HepG2 (cell line): Measurements from ENCODE around the gene NCLN. TPM values are rescaled to one million over a fixed set of nuclear protein-coding genes. Genes with fewer than 3 reads are reported as not detected.

Source experiments
- ATAC-seq: fragments of 200-7000 bp; cut with Tn5 transposase; 3 replicates; pipeline ENCODE4 v1.9.1; 2020; ENCODE audit warnings: mild to moderate bottlenecking, moderate library complexity
- BruUV-seq: library from RNA; stranded (reverse); fragments of 400-500 nt; replicated peaks from 2 replicates; lab custom pipeline; 2021; lab: Mats Ljungman, UMichigan
- CTCF ChIA-PET: fragments of 300-600 bp; formaldehyde crosslinking; extraction: SDS; loops from one replicate; lab custom pipeline; 2021; ENCODE audit warnings: low total read pairs, inconsistent platforms, low intra/inter-chr PET ratio; lab: Yijun Ruan, JAX
- POLR2A ChIA-PET: fragments of 350-600 bp; sonication (Branson Sonifier 250); formaldehyde crosslinking; loops from one replicate; lab custom pipeline; 2020; ENCODE audit warnings: antibody characterized with exemption, inconsistent platforms; lab: Yijun Ruan, JAX
- DNase-seq: peaks from one replicate; pipeline ENCODE4 v3.0.0-alpha.2; 2015; ENCODE audit warnings: low spot score
- FAIRE-seq: peaks from 3 replicates; lab custom pipeline; 2011; peaks lifted over from hg19 to GRCh38; lab: Jason Lieb, UNC
- H2AFZ ChIP-seq: one replicate; pipeline ENCODE4 v1.6.1; 2011; ENCODE audit warnings: low read length, inconsistent platforms
- H3K27ac ChIP-seq: fragments of 300-600 bp; 3 replicates; pipeline ENCODE4 v1.8.0; 2011; ENCODE audit warnings: mixed run types, mild to moderate bottlenecking, mixed read lengths, low read length, inconsistent platforms; ENCODE audit not compliant: insufficient read depth; ENCODE audit errors: extremely low read length
- H3K27me3 ChIP-seq, 2 experiments: fragments of 200-600 bp in 1 of 2; 2 replicates in 1 of 2; 3 replicates in 1 of 2; pipeline versions ENCODE4 v1.6.0 to v1.8.0; 2011; ENCODE audit warnings: low read length in 2 of 2, mild to moderate bottlenecking in 2 of 2, moderate library complexity in 2 of 2, inconsistent platforms in 1 of 2; ENCODE audit not compliant: insufficient read depth in 2 of 2, control insufficient read depth in 1 of 2
- H3K36me3 ChIP-seq, 2 experiments: fragments of 200-600 bp in 1 of 2; replicated peaks in 1 of 2; 2 replicates in 1 of 2; 3 replicates in 1 of 2; pipeline versions ENCODE4 v1.5.1 to v1.8.0; 2011; ENCODE audit warnings: low read length in 2 of 2, inconsistent platforms in 1 of 2; ENCODE audit not compliant: insufficient read depth in 2 of 2, control insufficient read depth in 1 of 2
- H3K4me1 ChIP-seq: 2 replicates; pipeline ENCODE4 v1.5.1; 2012; ENCODE audit warnings: low read length, inconsistent platforms; ENCODE audit not compliant: insufficient read depth
- H3K4me2 ChIP-seq: 2 replicates; pipeline ENCODE4 v1.6.0; 2011; ENCODE audit warnings: low read depth, low read length, inconsistent platforms
- H3K4me3 ChIP-seq, 3 experiments: fragments of 200-600 bp in 1 of 3; sonication (generic), shearing (Covaris generic) in 1 of 3; replicated peaks in 1 of 3; 2 replicates each; pipeline ENCODE4 v1.5.1; 2011 to 2016; ENCODE audit warnings: low read length in 3 of 3, inconsistent platforms in 2 of 3, low read depth in 2 of 3, mild to moderate bottlenecking in 2 of 3, control low read depth in 1 of 3, mixed read lengths in 1 of 3; ENCODE audit not compliant: insufficient read depth in 1 of 3
- H3K79me2 ChIP-seq: one replicate; pipeline ENCODE4 v1.6.1; 2011; ENCODE audit warnings: low read length, inconsistent platforms; ENCODE audit not compliant: insufficient read depth
- H3K9ac ChIP-seq: 2 replicates; pipeline ENCODE4 v1.6.0; 2011; ENCODE audit warnings: mild to moderate bottlenecking, low read depth, low read length, inconsistent platforms; ENCODE audit not compliant: insufficient read depth
- H3K9me3 ChIP-seq: 2 replicates; pipeline ENCODE4 v1.5.1; 2012; ENCODE audit warnings: mild to moderate bottlenecking, low read length
- H4K20me1 ChIP-seq: 2 replicates; pipeline ENCODE4 v1.6.0; 2011; ENCODE audit warnings: inconsistent platforms, mild to moderate bottlenecking, low read length, moderate library complexity; ENCODE audit not compliant: insufficient read depth
- ATRX ChIP-seq: sonication (generic); formaldehyde crosslinking; IDR thresholded peaks from 2 replicates; pipeline ENCODE4 v1.4.0; 2020; ENCODE audit warnings: missing genetic modification reagents, borderline replicate concordance
- HDAC1 ChIP-seq: sonication (generic); formaldehyde crosslinking; IDR thresholded peaks from 2 replicates; pipeline ENCODE4 v1.5.1; 2020; ENCODE audit warnings: mild to moderate bottlenecking, missing genetic modification reagents
- NCOA2 ChIP-seq: sonication (generic); formaldehyde crosslinking; IDR thresholded peaks from 2 replicates; pipeline ENCODE4 v1.8.0; 2022; ENCODE audit warnings: inconsistent platforms
- PITX1 ChIP-seq: sonication (generic); formaldehyde crosslinking; IDR thresholded peaks from 2 replicates; pipeline ENCODE4 v1.5.1; 2020; ENCODE audit warnings: mild to moderate bottlenecking, missing genetic modification reagents
- ZNF24 ChIP-seq: fragments of 450-650 bp; IDR thresholded peaks from 2 replicates; pipeline ENCODE4 v1.6.1; 2017; ENCODE audit warnings: antibody characterized with exemption, mild to moderate bottlenecking
- ZNF264 ChIP-seq: sonication (generic); formaldehyde crosslinking; IDR thresholded peaks from 2 replicates; pipeline ENCODE4 v1.4.0; 2020; ENCODE audit warnings: missing genetic modification reagents
- ZNF530 ChIP-seq: sonication (generic); formaldehyde crosslinking; IDR thresholded peaks from 2 replicates; pipeline ENCODE4 v1.5.0; 2020; ENCODE audit warnings: low read depth, mild to moderate bottlenecking, missing genetic modification reagents
- ZNF883 ChIP-seq: sonication (generic); formaldehyde crosslinking; IDR thresholded peaks from 2 replicates; pipeline ENCODE4 v1.5.1; 2020; ENCODE audit warnings: mild to moderate bottlenecking, missing genetic modification reagents; ENCODE audit errors: not compliant biosample characterization
- in situ Hi-C: cut with HindIII; loops from 2 replicates; pipeline ENCODE4 v1.10.0; 2017; ENCODE audit warnings: low pct_unique_long_range_greater_than_20kb; ENCODE audit not compliant: extremely low pct_ligation_motif_present
- intact Hi-C: fragments of 100-400 bp; cut with micrococcal nuclease; formaldehyde crosslinking; loops from one replicate; pipeline ENCODE4 v1.10.0; 2022; ENCODE audit not compliant: unreplicated experiment
- polyA plus RNA-seq, 8 experiments: library from polyadenylated mRNA; depleted of rRNA in 3 of 8; stranded (reverse) in 7 of 8; unstranded in 1 of 8; fragments of >200 nt; fragmentation: Illumina TruSeq in 4 of 8; extraction: Trizol in 4 of 8; gene quantifications; 2 replicates each; pipeline versions ENCODE4 v1.2.1 to v1.2.3, GENCODE V29; 2011 to 2016; ENCODE audit warnings: low read depth in 4 of 8, missing spikeins in 1 of 8, mixed read lengths in 1 of 8; ENCODE audit not compliant: insufficient read depth in 1 of 8
- total RNA-seq, 5 experiments: library from RNA; depleted of rRNA; stranded (reverse); fragments of >200 nt; fragmentation: Illumina TruSeq; extraction: Trizol; gene quantifications; 2 replicates each; pipeline ENCODE4 v1.2.3, GENCODE V29; 2016; ENCODE audit warnings: low read depth in 1 of 5
- TF ChIP-seq, protein P1 (sequence below): sonication (generic); formaldehyde crosslinking; conservative IDR thresholded peaks from 2 replicates; pipeline ENCODE4 v1.4.0; 2020; ENCODE audit warnings: missing genetic modification reagents
- TF ChIP-seq, protein P2 (sequence below): sonication (generic); formaldehyde crosslinking; IDR thresholded peaks from 2 replicates; pipeline ENCODE4 v1.5.1; 2020; ENCODE audit warnings: mild to moderate bottlenecking, missing genetic modification reagents
- TF ChIP-seq, protein P3 (sequence below): sonication (generic); formaldehyde crosslinking; IDR thresholded peaks from 2 replicates; pipeline ENCODE4 v1.8.1; 2023; ENCODE audit warnings: missing genetic modification reagents, inconsistent platforms, borderline replicate concordance

NCLN gene
- total and polyA plus RNA-seq, 2 of the 13 experiments (the other 11 are each of a cell fraction or from before 2014, with no cell fraction given) = 42.6 to 56.0 TPM

DNA sequence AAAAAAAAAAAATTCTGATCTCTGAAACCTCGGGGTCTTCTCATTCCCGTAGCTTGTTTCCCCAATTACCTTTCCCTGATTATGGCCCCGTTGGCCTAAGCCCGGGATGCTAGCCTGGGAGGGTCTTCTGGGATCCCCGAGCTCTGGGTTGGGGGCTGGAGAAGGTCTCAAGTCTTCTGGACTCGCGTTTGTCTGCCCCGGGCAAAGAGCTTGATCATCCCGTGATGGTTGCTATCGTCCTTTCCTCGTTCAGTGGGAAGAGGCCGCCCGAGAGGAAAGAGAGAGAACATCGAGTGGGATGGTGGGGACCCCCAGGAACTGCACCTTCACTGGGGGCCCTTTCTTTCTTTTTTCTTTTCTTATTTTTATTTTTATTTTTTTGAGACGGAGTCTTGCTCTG, 47.5 kb upstream of the NCLN start (continued):
- TF ChIP-seq HDAC1 (CRISPR knock-in tag) = no peak
- TF ChIP-seq, protein P1, sequence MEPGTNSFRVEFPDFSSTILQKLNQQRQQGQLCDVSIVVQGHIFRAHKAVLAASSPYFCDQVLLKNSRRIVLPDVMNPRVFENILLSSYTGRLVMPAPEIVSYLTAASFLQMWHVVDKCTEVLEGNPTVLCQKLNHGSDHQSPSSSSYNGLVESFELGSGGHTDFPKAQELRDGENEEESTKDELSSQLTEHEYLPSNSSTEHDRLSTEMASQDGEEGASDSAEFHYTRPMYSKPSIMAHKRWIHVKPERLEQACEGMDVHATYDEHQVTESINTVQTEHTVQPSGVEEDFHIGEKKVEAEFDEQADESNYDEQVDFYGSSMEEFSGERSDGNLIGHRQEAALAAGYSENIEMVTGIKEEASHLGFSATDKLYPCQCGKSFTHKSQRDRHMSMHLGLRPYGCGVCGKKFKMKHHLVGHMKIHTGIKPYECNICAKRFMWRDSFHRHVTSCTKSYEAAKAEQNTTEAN = no peak
- TF ChIP-seq, protein P2, sequence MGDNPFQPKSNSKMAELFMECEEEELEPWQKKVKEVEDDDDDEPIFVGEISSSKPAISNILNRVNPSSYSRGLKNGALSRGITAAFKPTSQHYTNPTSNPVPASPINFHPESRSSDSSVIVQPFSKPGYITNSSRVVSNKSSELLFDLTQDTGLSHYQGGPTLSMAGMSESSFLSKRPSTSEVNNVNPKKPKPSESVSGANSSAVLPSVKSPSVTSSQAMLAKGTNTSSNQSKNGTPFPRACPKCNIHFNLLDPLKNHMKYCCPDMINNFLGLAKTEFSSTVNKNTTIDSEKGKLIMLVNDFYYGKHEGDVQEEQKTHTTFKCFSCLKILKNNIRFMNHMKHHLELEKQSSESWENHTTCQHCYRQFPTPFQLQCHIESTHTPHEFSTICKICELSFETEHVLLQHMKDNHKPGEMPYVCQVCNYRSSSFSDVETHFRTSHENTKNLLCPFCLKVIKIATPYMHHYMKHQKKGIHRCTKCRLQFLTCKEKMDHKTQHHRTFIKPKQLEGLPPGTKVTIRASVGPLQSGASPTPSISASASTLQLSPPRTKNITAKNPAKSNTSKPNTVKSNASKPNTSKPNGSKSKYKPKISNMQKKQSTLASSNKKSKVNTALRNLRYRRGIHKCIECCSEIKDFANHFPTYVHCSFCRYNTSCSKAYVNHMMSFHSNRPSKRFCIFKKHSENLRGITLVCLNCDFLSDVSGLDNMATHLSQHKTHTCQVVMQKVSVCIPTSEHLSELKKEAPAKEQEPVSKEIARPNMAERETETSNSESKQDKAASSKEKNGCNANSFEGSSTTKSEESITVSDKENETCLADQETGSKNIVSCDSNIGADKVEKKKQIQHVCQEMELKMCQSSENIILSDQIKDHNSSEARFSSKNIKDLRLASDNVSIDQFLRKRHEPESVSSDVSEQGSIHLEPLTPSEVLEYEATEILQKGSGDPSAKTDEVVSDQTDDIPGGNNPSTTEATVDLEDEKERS (CRISPR knock-in tag) = no peak
- no peak for TF ChIP-seq PITX1 (CRISPR knock-in tag)
- no peak for TF ChIP-seq ZNF883 (CRISPR knock-in tag)
- TF ChIP-seq, protein P3, sequence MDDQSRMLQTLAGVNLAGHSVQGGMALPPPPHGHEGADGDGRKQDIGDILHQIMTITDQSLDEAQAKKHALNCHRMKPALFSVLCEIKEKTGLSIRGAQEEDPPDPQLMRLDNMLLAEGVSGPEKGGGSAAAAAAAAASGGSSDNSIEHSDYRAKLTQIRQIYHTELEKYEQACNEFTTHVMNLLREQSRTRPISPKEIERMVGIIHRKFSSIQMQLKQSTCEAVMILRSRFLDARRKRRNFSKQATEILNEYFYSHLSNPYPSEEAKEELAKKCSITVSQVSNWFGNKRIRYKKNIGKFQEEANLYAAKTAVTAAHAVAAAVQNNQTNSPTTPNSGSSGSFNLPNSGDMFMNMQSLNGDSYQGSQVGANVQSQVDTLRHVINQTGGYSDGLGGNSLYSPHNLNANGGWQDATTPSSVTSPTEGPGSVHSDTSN (CRISPR knock-in tag) = no peak

DNA sequence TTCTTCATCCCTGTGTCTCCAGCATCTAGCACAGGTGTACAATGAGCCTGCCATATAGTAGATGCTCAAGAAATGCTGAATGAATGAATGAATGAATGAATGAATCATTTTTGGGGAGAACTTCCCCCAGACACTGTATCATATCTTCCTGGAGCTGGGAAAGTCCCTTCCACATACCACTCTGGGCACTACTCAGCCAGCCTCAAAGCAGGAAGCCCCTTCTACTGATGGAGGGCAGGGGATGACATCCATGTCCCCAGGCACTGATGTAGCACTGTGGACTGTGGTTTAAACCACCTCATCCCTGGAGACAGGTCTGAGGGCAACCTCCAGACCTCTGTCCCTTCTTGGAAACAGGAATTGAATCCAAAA, 45.1 kb upstream of the NCLN start:
- no peak overlapping the region for H2AFZ ChIP-seq
- no peak for TF ChIP-seq ZNF264 (CRISPR knock-in tag)
- no peak for TF ChIP-seq ZNF530
- TF ChIP-seq ATRX (CRISPR knock-in tag) = no peak
- TF ChIP-seq ZNF24 = peak; percentile 80
- no peak for TF ChIP-seq NCOA2 (CRISPR knock-in tag)
- TF ChIP-seq, all 625 proteins: peak for 1
- POLR2A ChIA-PET = no interaction called here
- CTCF ChIA-PET = no interaction called here
- no peaks in the 10 kb centered on the region for H3K79me2 ChIP-seq
- in situ Hi-C loops = no loop called here
- no TSS peak for BruUV-seq
- H3K27ac ChIP-seq = no peak overlapping the region
- DNase-seq (no peak), FAIRE-seq (no peak), ATAC-seq (no peak)
- no peaks in the 10 kb centered on the region for H3K4me1 ChIP-seq
- H3K27me3 ChIP-seq = no peaks in the 10 kb centered on the region; a peak in 2 of 5 replicates
- intact Hi-C loops = no loop called here
- H4K20me1 ChIP-seq = no peaks in the 10 kb centered on the region
- no peak overlapping the region for H3K9ac ChIP-seq
- H3K9me3 ChIP-seq = no peaks in the 10 kb centered on the region
- no peak overlapping the region for H3K4me3 ChIP-seq
- no peaks in the 10 kb centered on the region for H3K36me3 ChIP-seq
- H3K4me2 ChIP-seq = no peak overlapping the region
